GM19043 (cell line): ENCODE data around the gene CTCFL.

Experiments used
- ATAC-seq: cut with Tn5 transposase; IDR thresholded peaks from one replicate; pipeline ENCODE4 v1.9.1; 2021; ENCODE audit warnings: low read depth; ENCODE audit not compliant: unreplicated experiment

The CTCFL gene

DNA sequence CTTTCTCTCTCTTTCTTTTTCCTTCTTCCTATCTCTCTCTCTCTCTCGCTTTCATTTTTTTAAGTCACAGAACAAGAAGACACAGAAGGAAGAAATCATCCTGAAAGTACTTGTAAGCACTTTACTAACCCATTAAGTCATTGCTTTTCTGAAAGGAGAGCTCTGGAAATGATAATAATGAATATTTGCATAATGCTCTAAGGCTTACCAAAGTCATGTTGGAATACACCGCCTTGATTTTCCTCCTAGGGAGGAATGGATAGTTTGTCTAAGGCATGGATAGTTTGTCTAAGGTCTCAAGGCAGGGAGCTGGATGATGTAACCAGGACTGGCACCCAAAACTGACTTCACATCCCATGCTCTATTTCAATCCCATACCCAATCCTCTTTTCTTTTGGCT lies 12.9 kb upstream of the CTCFL start:
- ATAC-seq: no peak

DNA sequence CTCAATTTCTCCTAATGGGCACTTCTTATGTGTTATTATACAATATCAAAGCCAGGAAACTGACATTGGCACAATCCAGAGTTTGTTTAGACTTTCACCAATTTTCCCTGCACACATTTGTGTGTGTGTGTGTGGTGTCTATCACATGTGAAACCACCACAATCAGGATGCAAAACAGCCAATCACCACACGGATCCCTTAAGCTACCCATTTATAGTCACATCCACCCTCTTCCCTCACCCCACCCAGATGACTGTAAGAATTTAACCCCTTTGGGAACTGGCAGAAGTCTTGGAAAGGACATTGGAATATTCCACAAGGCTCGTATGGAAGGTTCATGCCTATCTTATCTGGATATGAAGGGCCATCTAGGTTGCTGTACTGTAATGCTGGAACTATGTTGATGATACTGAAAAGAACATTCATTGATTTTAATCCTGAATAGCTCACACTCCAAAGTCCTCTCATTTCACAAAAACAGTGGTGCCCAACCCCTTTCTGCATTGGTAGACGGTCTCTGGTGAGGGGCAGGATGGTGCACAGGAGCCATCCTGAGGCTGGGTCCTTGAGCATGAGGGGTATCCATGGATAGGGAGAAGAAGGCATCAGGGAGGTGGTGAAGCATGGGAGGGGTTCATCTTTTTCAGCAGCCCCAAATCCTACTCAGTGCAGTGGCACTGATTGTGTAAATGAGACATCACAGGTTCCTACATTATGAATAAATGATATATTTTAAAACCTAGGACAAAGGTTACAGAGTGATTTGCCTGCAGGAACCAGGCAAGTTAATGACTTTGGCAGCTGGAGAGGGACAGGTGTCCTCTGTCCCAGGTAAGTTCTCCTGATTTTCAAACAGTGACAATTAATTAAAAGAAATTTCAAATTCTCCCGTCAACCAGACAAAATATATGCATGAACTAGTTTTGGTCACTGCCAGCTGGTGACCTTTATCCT lies 12.1 kb upstream of the CTCFL start:
- no peak for ATAC-seq

DNA sequence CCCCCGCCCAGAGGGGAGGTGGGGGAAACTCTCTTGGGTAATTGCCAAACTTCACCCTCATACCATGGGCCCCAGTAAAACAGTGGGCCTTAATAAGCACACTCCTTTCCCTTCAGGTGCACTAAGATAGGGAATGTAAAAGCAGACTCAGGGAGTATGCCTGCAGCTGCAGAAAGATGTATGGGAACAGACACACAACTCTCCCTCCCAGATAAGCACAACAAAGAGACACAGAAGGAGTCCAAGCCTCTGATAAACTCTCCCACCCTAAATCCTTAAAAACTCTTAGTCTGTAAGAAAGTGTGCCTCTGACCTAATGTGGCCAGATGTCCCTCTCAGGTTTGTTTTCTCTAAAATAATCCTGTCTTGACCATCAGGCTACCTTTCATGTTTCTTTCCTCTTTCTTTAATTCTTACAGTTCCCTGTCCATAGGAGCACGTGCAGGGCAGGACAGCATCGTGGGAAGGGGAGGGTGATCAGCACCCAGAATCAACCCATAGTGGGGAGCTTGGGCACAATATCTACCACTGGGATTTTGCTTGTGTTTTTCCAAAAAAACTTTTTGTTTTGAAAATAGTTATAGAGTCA lies 11.3 kb upstream of the CTCFL start:
- ATAC-seq: no peak

DNA sequence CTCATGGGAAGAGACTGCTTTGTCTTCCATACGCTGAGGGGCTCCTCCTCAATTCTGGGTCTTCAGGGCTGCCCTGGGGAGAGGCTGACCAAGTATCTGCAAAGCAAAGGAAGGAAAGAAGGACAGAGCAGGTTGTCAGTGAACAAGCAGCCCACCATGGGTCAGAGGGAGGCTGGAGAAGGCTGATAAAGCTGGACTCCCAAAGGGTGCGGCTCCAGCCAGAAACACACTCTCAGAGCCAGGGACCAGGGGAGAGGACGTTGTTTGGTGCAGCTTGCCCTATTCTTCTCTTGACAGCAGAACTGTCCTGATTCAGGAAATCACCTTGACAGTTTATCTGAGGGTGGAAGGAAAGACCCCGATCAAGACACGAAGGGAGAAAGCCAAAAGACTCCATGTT lies 10.4 kb upstream of the CTCFL start:
- no peak for ATAC-seq

DNA sequence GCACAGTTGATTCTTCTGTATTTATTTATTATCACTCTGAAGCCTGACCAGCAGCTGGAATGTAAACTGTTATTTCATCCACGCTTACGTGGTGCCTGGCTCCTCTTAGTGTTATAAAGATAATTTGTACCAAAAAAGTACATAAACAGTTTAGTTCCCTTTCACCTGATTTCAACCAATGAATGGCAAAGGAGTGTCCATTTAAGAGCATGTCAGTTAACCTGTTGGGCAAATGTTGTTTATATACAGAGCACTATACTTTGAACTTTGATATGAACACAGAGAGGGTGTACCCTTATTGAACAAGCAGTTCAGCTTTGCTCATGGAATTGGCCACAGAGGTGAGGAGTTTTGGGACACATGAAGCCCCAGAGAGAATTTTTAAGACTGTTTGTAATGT lies 7.2 kb upstream of the CTCFL start:
- ATAC-seq: no peak

DNA sequence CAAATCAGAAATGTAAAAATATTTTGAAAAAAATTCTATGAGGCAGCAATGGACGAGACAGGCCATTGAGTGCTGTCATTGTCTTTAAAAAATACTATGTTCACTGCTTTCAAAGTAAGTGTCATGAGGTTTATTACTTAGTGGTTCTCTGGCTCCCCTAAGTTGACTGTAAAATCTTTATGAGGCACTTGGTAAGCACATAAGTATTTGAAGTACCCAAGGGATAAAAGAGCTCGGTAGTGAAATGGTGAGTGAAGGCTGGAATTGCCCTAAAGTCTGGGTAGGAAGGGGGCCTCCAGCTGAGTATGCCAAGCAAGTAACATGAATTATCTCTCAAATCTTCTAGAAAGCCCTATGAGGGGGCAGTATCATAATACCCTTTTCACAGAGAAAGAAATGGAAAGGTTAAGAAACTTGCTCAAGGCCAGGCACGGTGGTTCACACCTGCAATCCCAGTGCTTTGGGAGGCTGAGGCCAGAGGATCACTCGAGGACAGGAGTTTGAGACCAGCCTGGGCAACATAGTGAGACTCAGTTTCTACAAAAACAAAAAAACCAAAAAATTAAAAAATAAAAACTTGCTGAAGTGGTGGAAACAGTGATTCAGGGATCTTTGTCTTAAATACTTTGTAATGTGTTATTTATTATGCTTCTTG lies 5.5 kb upstream of the CTCFL start:
- no peak for ATAC-seq

DNA sequence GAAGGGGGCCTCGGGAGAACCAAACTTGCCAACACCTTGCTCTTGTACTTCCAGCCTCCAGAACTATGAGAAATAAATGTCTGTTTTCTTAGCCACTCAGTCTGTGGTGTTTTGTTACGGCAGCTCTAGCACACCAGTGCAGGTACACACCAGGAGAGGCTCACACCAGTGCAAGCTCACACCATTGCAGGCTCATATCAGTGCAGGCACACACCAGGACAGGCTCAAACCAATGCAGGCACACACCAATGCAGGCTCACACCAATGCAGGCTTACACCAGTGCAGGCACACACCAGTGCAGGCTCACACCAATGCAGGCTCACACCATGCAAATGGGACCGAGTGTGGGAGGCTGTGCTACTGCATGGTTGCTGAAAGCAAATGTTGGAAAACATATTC lies 4.9 kb upstream of the CTCFL start:
- ATAC-seq: no peak

DNA sequence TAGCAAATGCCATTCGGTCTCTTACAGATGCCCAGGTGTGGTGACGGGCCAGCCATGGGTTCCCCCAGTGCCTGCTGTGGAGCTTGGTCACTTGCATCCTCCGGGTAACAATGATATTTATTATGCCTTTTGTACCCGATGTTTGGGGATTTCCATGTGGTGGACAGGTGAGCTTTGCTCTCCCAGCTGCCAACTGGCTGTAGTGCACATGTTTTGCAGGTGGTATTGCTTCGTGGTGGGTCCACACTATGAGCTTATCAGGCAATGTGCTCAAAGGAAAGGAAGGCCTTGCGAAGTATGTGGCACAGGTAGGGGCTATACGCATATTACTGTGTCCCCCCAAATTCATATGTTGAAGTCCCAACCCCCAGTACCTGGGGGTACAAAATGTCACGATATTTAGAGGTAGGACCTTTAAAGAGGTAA lies 4.2 kb upstream of the CTCFL start:
- ATAC-seq: no peak

DNA sequence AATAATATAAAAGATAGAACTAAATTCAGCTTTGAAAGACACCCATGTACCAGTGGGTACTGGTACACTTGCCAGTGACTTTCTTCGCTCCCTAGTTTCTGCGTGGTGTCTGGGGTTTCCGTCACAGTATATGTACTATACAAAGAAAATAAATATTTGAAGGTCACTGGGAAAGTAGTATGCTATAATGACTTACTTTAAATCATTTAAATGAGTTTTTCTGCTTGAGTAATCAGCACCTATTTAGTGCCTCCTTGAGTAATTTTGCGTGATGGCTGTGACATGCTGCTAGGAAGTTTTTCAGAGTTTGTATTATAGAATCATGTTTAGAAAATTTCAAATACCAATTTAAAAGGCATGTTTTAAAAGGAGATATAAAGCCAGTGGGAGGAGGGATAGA lies 3.2 kb upstream of the CTCFL start:
- no peak for ATAC-seq

DNA sequence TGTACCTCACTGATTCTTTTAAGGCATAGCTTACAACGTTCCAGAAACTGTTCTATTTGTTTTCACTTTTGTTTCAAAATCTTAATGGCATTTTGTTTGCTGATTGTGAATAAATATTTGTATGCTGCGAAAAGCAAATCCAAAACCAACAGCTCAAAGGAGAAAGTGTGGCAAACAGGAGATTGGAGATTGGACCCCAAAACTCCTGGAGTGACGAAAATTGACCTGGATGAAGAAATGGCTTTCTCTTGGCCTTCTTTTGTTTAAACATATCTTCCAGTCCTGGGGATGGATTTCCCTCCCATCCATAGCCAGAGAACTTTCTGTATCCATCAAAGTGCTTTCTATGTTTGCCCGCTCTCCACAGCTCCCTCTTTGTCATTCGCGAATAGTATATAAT lies 2.8 kb upstream of the CTCFL start:
- ATAC-seq: no peak

DNA sequence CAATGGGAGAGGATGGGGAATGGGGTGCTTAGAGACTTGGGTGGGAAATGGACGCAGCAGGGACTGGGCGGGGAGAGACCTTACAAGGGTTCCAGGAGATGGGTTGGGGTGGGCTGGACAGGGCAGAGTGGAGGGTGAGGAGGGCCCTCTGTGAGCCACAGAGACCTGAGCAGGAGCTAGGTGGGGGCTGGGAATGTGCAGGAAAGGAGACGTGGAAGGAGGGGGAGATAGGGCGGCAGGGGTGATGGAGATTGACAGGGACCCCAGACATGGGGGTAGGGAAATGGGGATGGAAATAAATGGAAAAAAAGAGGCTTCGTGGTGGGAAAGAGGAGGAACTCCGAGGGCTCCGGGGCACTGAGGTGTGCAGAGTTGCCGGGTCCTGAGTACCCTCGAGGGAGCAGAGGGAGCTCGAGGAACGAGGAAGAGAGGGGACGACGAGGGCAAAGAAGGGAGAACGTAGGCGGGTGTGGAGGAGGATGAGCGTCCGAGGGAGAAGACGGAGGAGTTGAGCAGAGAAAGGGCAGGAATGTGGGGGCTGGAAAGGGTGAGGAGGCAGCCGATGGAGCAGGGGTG lies 2.0 kb upstream of the CTCFL start:
- ATAC-seq: no peak

DNA sequence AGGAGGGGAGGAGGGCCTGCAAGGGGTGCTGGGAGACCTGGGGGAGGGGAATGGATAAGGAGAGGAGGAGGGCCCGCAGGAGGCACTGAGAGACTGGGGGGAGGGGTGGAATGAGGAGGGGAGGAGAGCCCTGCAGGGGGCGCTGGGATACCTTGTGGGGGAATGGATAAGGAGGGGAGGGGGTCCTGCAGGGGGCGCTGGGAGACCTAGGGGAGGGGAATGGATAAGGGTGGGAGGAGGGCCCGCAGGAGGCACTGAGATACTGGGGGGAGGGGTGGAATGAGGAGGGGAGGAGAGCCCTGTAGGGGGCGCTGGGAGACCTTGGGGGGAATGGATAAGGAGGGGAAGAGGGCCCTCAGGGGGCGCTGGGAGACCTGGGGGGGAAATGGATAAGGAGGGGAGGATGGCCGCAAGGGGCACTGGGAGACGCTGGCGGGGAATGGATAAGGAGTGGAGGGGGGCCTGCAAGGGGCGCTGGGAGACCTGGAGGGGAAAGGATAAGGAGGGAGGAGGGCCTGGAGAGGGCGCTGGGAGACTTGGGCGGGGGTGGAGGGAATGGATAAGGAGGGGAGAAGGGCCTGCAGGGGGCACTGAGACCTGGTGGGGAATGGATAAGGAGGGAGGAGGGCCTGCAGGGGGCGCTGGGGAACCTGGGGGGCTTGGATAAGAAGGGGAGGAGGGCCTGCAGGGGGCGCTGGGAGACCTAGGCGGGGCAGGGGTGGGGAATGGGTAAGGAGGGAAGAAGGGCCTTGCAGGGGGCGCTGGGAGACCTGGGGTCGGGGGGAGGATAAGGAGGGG lies 1.3 kb upstream of the CTCFL start:
- ATAC-seq: no peak

DNA sequence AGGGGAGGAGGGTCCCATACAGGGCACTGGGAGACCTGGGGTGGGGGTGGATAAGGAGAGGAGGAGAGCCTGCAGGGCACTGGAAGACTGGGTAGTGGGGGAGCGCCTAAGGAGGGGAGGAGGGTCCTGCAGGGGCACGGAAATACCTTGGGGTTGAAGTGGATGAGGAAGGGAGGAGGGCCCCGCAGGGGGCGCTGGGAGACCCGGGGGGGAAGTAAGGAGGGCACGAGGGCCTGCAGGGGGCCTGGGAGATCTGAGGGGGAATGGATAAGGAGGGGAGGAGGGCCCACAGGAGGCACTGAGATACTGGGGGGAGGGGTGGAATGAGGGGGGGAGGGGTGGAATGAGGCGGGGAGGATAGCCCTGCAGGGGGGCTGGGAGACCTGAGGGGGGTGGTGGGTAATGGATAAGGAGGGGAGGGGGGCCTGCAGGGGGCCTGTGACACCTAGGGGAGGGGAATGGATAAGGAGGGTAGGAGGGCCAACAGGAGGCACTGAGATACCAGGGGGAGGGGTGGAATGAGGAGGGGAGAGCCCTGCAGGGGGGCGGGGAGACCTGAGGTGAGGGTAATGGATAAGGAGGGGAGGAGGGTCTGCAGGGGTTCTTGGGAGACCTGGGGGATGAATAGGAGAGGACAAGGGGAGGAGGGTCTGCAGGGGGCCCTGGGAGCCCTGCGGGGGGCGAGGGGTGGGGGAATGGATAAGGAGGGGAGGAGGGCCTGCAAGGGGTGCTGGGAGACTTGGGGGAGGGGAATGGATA lies 567 bp upstream of the CTCFL start:
- no peak for ATAC-seq

DNA sequence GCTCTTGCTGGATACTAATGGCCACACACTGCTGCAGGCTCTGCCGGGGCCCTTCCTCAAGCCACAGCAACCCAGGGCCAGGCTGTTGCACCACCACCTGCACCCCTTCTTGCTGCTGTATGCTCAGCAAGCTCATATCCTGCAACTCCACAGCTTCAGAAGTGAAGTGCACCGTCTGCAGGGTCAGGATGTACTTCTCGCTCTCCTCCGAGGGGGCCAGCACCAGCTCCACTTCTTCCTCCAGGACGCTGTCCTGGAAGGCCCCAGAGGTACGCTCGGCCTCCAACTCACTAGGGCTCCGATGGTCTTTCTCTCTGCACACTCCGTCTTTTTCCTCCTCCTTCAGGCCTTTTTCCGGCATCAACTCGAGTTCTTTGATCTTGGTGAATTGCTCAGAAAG lies 1.2 kb downstream of the CTCFL start:
- no peak for ATAC-seq

DNA sequence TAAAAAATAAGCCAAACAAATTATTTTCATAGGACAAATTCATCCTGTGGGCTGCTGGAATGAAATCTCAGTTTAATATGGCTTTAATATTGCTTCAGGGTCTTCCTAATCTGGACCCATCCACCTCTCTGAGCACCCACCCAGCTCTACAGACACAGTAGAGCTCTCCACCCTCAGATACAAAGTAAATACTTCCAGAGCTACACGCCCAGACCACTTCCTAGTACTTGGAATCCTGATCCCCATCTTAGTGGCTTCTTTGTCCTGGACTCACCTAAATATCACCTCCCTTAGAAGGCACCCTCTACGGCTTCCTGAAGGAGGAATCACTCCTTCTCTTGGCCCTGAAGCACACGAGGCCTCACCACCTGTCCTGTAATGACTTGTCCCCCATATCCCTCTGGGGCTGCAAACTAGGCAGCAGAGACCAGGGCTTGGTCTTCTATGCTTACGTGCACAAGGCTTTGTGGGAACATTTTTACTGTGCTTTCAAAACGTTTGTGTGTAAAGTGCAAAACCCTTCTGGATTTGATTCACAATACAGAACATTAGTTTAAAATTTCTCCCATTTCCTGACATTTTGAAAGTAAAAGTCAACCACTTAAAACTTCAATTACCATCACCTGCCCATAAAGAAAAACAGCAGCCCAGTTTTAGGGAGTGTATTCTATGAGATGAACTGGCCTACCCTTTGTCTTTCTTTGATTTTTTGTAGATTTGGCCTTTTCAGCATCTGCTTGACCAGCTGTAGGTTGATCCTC lies 2.4 kb downstream of the CTCFL start:
- ATAC-seq: no peak

DNA sequence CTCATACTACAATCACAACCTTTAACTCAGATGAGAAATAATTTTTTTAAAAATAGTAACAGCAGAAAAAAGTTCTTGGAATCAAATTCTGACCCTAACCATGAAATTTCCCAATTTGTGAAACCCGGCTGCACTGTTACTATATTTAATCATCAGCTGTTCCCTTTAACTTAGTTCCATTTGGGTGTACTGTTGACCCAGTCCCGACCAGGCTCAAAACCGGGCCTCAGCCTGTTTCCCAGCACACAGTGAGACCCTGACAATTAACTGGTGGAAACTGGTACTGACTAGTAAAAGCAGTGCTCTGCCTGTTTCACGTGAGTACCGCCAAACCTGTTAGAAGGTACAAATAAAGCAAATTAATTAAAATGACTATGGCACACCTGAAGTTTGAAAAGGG lies 7.0 kb downstream of the CTCFL start:
- no peak for ATAC-seq

DNA sequence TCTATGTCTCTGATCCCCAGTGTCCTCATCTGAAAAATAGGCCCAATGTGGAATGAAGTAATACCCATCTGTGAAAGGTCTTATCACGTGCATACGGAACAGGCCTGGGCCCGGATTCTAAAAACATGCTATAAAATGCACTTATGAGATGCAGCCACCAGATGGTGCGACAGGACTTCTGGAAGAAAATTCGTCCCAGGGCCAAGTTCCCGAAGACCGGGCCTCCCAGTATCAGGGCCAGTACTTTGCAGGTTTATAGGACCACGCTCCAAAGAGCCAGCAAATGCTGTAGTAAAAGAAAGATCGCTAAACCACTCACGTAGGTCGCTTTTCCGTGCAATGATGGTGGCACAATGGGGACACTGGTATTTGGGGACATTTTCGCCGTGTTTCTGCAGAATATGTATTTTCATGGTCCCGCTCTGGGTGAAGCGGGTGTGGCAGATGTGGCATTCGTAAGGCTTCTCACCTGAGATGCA lies 10.6 kb downstream of the CTCFL start:
- ATAC-seq: no peak

DNA sequence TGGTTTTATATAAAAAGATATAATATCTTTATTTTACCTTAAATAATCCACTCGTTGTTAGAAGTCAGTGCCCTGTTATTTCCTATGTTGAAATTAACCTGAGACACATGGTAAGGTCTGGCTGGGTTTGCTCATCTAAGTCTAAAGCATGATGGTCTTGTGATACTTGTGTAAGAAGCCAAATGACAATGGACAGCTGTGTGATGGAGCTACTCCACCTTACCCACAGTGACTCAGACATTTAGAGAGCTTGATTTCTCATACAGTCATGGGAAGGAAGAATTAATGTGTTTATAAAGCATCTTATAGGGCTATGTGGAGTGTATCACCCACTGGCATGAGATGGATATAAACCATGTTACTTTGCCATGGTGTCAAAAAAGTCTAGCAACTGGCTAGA lies 11.7 kb downstream of the CTCFL start:
- no peak for ATAC-seq

DNA sequence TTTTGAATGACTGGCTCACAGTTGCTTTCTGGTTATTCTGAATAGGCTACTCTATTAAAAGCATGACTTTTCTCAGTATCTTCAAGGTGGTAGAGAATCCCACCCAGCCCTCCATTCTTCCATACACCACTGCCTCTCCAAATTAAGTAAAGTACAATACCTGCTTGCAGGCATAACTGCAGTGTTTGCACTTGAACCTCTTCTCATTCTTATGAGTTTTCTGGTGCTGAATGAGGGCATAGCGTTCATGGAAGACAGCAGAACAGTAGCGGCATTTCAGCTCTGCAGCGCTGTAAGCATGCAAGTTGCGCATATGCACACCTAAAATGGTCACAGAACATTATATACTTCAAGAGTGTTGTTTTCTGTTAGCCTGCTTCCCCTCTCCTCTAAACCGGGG lies 12.5 kb downstream of the CTCFL start:
- no peak for ATAC-seq
